Natural killer cell (primary cell): Measurements from ENCODE around the gene BMF. TPM values are rescaled to one million over a fixed set of nuclear protein-coding genes. Genes with fewer than 3 reads are reported as not detected.

Source experiments
- ATAC-seq, 3 donors: fragments of 150-1000 bp in 2 of 3; fragments of 200-7000 bp in 1 of 3; cut with Tn5 transposase; 1 replicate in 1 of 3; 2 replicates in 2 of 3; pipeline ENCODE4 v1.10.0; 2021; ENCODE audit warnings: mild to moderate bottlenecking in 2 of 3, moderate library complexity in 2 of 3
- DNase-seq, 2 donors: peaks; one replicate each; pipeline versions ENCODE4 v3.0.0 to v3.0.0-alpha.2; 2013 to 2021; ENCODE audit warnings: mixed read lengths in 1 of 2
- H3K27ac ChIP-seq: one replicate; pipeline ENCODE4 v1.5.1; 2013; ENCODE audit warnings: mild to moderate bottlenecking, low read length
- H3K27me3 ChIP-seq: one replicate; pipeline ENCODE4 v1.6.1; 2013; ENCODE audit warnings: low read length; ENCODE audit not compliant: control insufficient read depth, insufficient read depth
- H3K36me3 ChIP-seq: one replicate; pipeline ENCODE4 v1.6.1; 2013; ENCODE audit warnings: low read length; ENCODE audit not compliant: control insufficient read depth, insufficient read depth
- H3K4me1 ChIP-seq: one replicate; pipeline ENCODE4 v1.6.1; 2013; ENCODE audit warnings: low read length; ENCODE audit not compliant: control insufficient read depth, insufficient read depth
- H3K4me3 ChIP-seq: one replicate; pipeline ENCODE4 v1.5.1; 2013; ENCODE audit warnings: low read length
- H3K9me3 ChIP-seq: one replicate; pipeline ENCODE4 v1.6.1; 2013; ENCODE audit warnings: low read length; ENCODE audit not compliant: control insufficient read depth, insufficient read depth
- H3K27ac Mint-ChIP-seq, 2 donors: one replicate each; pipeline ENCODE4 v1.8.0; 2022; ENCODE audit warnings: mild to moderate bottlenecking in 2 of 2, mixed read lengths in 2 of 2, moderate library complexity in 1 of 2
- H3K27me3 Mint-ChIP-seq, 2 donors: one replicate each; pipeline ENCODE4 v1.8.0; 2022; ENCODE audit warnings: low read depth in 2 of 2, mixed read lengths in 2 of 2
- H3K36me3 Mint-ChIP-seq: one replicate; pipeline ENCODE4 v1.8.0; 2022; ENCODE audit warnings: mixed read lengths
- H3K4me1 Mint-ChIP-seq, 2 donors: one replicate each; pipeline ENCODE4 v1.8.0; 2022; ENCODE audit warnings: mixed read lengths in 2 of 2
- H3K4me3 Mint-ChIP-seq: one replicate; pipeline ENCODE4 v1.8.0; 2022; ENCODE audit warnings: mild to moderate bottlenecking, moderate library complexity, mixed read lengths
- H3K9me3 Mint-ChIP-seq, 2 donors: one replicate each; pipeline ENCODE4 v1.8.0; 2022; ENCODE audit warnings: mixed read lengths in 2 of 2
- CTCF ChIP-seq: fragments of 200-600 bp; IDR thresholded peaks from one replicate; pipeline ENCODE4 v1.8.0; 2022; ENCODE audit warnings: antibody characterized with exemption
- WGBS: methylation state at CpG from one replicate; pipeline ENCODE4 v1.1.7; 2013; ENCODE audit warnings: missing lambda C conversion rate; ENCODE audit not compliant: insufficient coverage; 5-methylcytosine and 5-hydroxymethylcytosine counted together
- intact Hi-C: fragments of 100-400 bp; cut with micrococcal nuclease; formaldehyde crosslinking; loops from one replicate; pipeline ENCODE4 v1.14.2; 2022
- total RNA-seq, 4 donors: library from RNA; stranded (reverse); fragments of 120-200 nt in 1 of 4; gene quantifications; one replicate each; pipeline versions ENCODE4 v1.2.3 to v1.2.4, GENCODE V29; 2013 to 2022

Gene BMF
- total RNA-seq, 3 donors from 2014 or later (not counting 1 experiment from before 2014, with no cell fraction given) = 7.6 to 10.5 (median 9.8) TPM

DNA sequence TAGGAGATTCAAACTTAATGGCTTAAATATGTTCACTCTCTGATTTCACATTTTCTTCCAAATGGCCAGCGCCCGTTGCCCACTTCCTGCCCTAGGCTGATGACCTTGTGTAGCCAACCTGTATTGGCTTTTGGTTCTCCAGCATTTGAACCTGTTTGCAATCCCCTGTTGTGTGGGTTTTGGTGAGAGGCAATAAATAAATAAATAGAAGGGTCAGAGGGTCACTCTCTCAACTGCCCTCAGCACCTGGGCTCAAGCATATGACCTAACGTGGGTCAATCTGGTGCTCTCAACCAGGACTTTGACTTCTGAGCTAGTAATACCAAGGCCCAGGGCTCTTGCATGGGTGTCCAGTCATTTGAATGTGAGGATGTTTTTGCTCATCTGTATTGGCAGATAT lies 67.9 kb downstream of the BMF start:
- intact Hi-C loops = no loop called here
- no peaks in the 10 kb centered on the region for H3K27me3 ChIP-seq
- ATAC-seq (no peak), DNase-seq (no peak)
- Mint-ChIP-seq H3K27me3 (no peaks in the 10 kb centered on the region), H3K36me3 (peaks cover 12% of the 10 kb centered on the region), H3K4me1 (peaks cover 43 to 50% of the 10 kb centered on the region in 2 donors), H3K27ac (peak overlapping the region; percentile 96 to 99), H3K4me3 (peak overlapping the region; percentile 75), H3K9me3 (no peaks in the 10 kb centered on the region)
- 62% methylated on average over 3 of the region's 3 CpGs for WGBS
- TF ChIP-seq CTCF = no peak
- no peak overlapping the region for H3K27ac ChIP-seq
- H3K4me1 ChIP-seq = peaks cover 31% of the 10 kb centered on the region
- no peaks in the 10 kb centered on the region for H3K9me3 ChIP-seq
- peaks cover 17% of the 10 kb centered on the region for H3K36me3 ChIP-seq
- H3K4me3 ChIP-seq = no peak overlapping the region

DNA sequence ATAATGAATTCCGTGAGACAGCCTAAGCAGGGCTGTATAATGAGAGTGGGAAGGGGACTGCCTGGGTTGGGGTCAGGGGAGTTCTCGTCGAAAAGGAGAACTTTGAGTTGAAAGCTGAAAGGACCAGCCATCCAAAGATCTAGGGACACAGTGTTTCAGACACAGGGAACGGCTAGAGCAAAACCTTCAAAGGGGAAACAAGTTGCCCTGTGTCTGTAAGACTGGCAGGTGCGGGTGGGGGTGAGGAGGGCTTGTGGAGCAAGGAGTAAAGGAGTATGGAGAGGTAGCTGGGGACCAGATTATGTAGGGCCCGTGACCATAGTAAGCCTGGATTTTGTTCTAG lies 68.4 kb downstream of the BMF start:
- no peak for DNase-seq
- H3K27ac ChIP-seq = no peak overlapping the region
- H3K9me3 ChIP-seq = no peaks in the 10 kb centered on the region
- TF ChIP-seq CTCF = no peak
- Mint-ChIP-seq H3K36me3 (peaks cover 13% of the 10 kb centered on the region), H3K4me1 (peaks cover 39 to 46% of the 10 kb centered on the region in 2 donors), H3K4me3 (peak overlapping the region; percentile 75), H3K27me3 (no peaks in the 10 kb centered on the region), H3K27ac (peak overlapping the region; percentile 96 to 99), H3K9me3 (no peaks in the 10 kb centered on the region)
- H3K27me3 ChIP-seq = no peaks in the 10 kb centered on the region
- H3K36me3 ChIP-seq = peaks cover 22% of the 10 kb centered on the region
- intact Hi-C loops = no loop called here
- peaks cover 27% of the 10 kb centered on the region for H3K4me1 ChIP-seq
- H3K4me3 ChIP-seq = no peak overlapping the region
- 73% methylated on average over 6 of the region's 6 CpGs for WGBS
- ATAC-seq = no peak

DNA sequence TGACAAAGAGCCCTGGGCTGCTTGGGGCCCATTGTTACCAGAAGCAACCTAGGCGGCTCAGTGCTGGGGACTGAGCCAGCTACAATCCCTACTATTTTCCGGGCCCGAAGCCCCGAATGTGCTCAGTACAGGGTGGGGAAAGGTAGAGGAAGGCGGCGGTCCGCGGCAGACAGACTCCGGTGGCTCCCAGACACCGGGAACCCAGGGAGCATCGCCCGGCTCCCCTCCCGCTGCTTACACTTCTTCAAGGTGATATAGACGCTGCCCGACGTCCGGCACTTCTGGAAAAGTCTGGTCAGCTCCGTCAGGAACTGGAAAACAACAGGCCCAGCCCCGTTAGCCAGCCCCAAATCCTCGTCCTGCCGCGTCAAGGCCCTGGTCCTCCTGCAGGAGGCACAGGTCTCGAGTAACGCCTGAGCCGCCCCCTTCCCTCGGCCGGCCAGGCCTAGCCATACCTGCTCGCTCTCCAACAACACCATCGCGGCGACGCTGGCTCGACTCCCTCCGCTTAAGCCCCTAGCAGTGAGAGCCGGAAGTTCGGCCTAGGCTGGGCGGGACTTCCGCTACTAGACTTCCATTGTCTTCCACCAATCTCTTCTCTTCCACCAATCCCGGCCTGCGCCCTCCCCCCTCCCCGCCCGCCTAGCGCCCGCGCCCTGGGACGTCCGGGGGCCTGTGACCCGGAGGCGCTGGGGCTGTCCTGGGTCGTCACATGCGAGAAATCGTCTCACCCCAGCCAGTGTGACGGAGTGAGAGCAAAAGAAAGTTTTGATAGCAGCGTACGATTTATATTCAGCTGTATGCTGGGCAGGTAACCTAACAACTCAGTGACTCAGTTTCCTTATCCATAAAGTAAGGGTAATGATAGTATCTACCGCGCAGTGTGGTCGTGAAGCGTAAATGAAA lies 69.8 kb downstream of the BMF start, which contains the start of gene SRP14:
Gene SRP14, minus strand, starts transcription at position 544 of the 906 bp plus-strand sequence. Its CDS starts 65 bp downstream, at position 479.
- no peak for TF ChIP-seq CTCF
- ATAC-seq (peak; percentile 94 to 98 (median 96)), DNase-seq (peak; percentile 87 to 96)
- peak within 1 kb of the TSS; percentile 96 to 99 for H3K27ac Mint-ChIP-seq
- no peaks in the 10 kb centered on the region for H3K27me3 ChIP-seq
- H3K4me3 ChIP-seq = peak within 1 kb of the TSS; percentile 93
- H3K36me3 ChIP-seq = peaks cover 35% of the 10 kb centered on the region
- peaks cover 18% of the 10 kb centered on the region for H3K4me1 ChIP-seq
- H3K27me3 Mint-ChIP-seq = no peaks in the 10 kb centered on the region
- H3K4me3 Mint-ChIP-seq = peak within 1 kb of the TSS; percentile 99
- H3K9me3 ChIP-seq = no peaks in the 10 kb centered on the region
- intact Hi-C loops = loop anchor here (1.0 to 10.0 kb wide), 2 partner anchors 105 to 254 kb away; partner anchors contain the start of genes EIF2AK4 and FSIP1
- under 1% methylated on average over 59 of the region's 59 CpGs for WGBS
- H3K27ac ChIP-seq = peak within 1 kb of the TSS; percentile 93
- H3K4me1 Mint-ChIP-seq = peaks cover 35 to 45% of the 10 kb centered on the region in 2 donors
- no peaks in the 10 kb centered on the region for H3K9me3 Mint-ChIP-seq
- peaks cover 20% of the 10 kb centered on the region for H3K36me3 Mint-ChIP-seq
